ENCODE measurements around the gene RGS7.

Gene RGS7

GRCh38 chr1:240835291-240835690, 521.7 kb downstream of the RGS7 start:
- DNase-seq (ENCODE audit: low read depth, low spot score), result no peak

GRCh38 chr1:240833075-240833474, 523.9 kb downstream of the RGS7 start:
- DNase-seq (ENCODE audit: low read depth, low spot score), result no peak

GRCh38 chr1:240831922-240832321, 525.1 kb downstream of the RGS7 start:
- DNase-seq (ENCODE audit: low read depth, low spot score), result no peak

- peak; percentile 46 for DNase-seq (ENCODE audit: low read depth, low spot score)
These were observed 525.8 kb downstream of the RGS7 start for GRCh38 chr1:240831191-240831631.

GRCh38 chr1:240829487-240829886, 527.5 kb downstream of the RGS7 start:
- DNase-seq (ENCODE audit: low read depth, low spot score), result no peak

GRCh38 chr1:240827786-240828185, 529.2 kb downstream of the RGS7 start:
- no peak for DNase-seq (ENCODE audit: low read depth, low spot score)

GRCh38 chr1:240824238-240824637, 532.8 kb downstream of the RGS7 start:
- DNase-seq (ENCODE audit: low read depth, low spot score), result no peak

- DNase-seq (ENCODE audit: low read depth, low spot score), result no peak
These were observed 533.6 kb downstream of the RGS7 start for GRCh38 chr1:240823357-240823756.

GRCh38 chr1:240821925-240822324, 535.1 kb downstream of the RGS7 start:
- no peak for DNase-seq (ENCODE audit: low read depth, low spot score)

GRCh38 chr1:240820816-240821215, 536.2 kb downstream of the RGS7 start:
- peak; percentile 17 for DNase-seq (ENCODE audit: low read depth, low spot score)

- no peak for DNase-seq (ENCODE audit: low read depth, low spot score)
These were observed 540.5 kb downstream of the RGS7 start for GRCh38 chr1:240816472-240816871.

- DNase-seq (ENCODE audit: low read depth, low spot score), result peak; percentile 49
These were observed 543.3 kb downstream of the RGS7 start for GRCh38 chr1:240813720-240814119.

GRCh38 chr1:240811256-240811655, 545.7 kb downstream of the RGS7 start:
- no peak for DNase-seq (ENCODE audit: low read depth, low spot score)

GRCh38 chr1:240808381-240808780, 548.6 kb downstream of the RGS7 start:
- DNase-seq (ENCODE audit: low read depth, low spot score), result no peak

- no peak for DNase-seq (ENCODE audit: low read depth, low spot score)
These were observed 550.7 kb downstream of the RGS7 start for GRCh38 chr1:240806200-240806745.

- peak; percentile 53 for DNase-seq (ENCODE audit: low read depth, low spot score)
These were observed 552.5 kb downstream of the RGS7 start for GRCh38 chr1:240804475-240804874.

- DNase-seq (ENCODE audit: low read depth, low spot score), result peak; percentile 33
These were observed 553.9 kb downstream of the RGS7 start for GRCh38 chr1:240803151-240803550.

GRCh38 chr1:240802271-240802670, 554.7 kb downstream of the RGS7 start:
- no peak for DNase-seq (ENCODE audit: low read depth, low spot score)

GRCh38 chr1:240801442-240801841, 555.6 kb downstream of the RGS7 start:
- no peak for DNase-seq (ENCODE audit: low read depth, low spot score)

- DNase-seq (ENCODE audit: low read depth, low spot score), result peak; percentile 10
These were observed 556.7 kb downstream of the RGS7 start for GRCh38 chr1:240800291-240800690.

GRCh38 chr1:240797050-240797449, 560.0 kb downstream of the RGS7 start:
- peak; percentile 14 for DNase-seq (ENCODE audit: low read depth, low spot score)

- no peak for DNase-seq (ENCODE audit: low read depth, low spot score)
These were observed 562.8 kb downstream of the RGS7 start for GRCh38 chr1:240794046-240794843.

- DNase-seq (ENCODE audit: low read depth, low spot score), result no peak
These were observed 564.0 kb downstream of the RGS7 start for GRCh38 chr1:240792915-240793529.

Measured in astrocyte of the hippocampus (primary cell).